Memory B cell (primary cell): ENCODE measurements around the gene SYT2.

Experiments
- ATAC-seq: fragments of 150-1000 bp; cut with Tn5 transposase; 2 replicates; pipeline ENCODE4 v1.10.0; 2021; ENCODE audit warnings: low read depth, mild to moderate bottlenecking, moderate library complexity
- DNase-seq, 2 donors: peaks; one replicate each; pipeline ENCODE4 v3.0.0; 2022; ENCODE audit warnings: low spot score in 2 of 2
- H3K27ac Mint-ChIP-seq: one replicate; pipeline ENCODE4 v1.8.0; 2022; ENCODE audit warnings: mild to moderate bottlenecking, moderate library complexity, mixed read lengths
- H3K27me3 Mint-ChIP-seq: one replicate; pipeline ENCODE4 v1.8.0; 2022; ENCODE audit warnings: mixed read lengths
- H3K36me3 Mint-ChIP-seq: one replicate; pipeline ENCODE4 v1.8.0; 2022; ENCODE audit warnings: mild to moderate bottlenecking, mixed read lengths
- H3K4me1 Mint-ChIP-seq: one replicate; pipeline ENCODE4 v1.8.0; 2022; ENCODE audit warnings: mixed read lengths
- H3K4me3 Mint-ChIP-seq: one replicate; pipeline ENCODE4 v1.8.0; 2022; ENCODE audit warnings: mild to moderate bottlenecking, moderate library complexity, mixed read lengths
- H3K9me3 Mint-ChIP-seq: one replicate; pipeline ENCODE4 v1.8.0; 2022; ENCODE audit warnings: mixed read lengths

Gene SYT2

GRCh38 chr1:202605515-202605914, 104.7 kb downstream of the SYT2 start:
- H3K4me3 Mint-ChIP-seq: no peak overlapping the region
- H3K9me3 Mint-ChIP-seq: no peaks in the 10 kb centered on the region
- DNase-seq (no peak), ATAC-seq (no peak)
- H3K36me3 Mint-ChIP-seq: peaks cover 7% of the 10 kb centered on the region
- peaks cover 2% of the 10 kb centered on the region for H3K4me1 Mint-ChIP-seq
- no peak overlapping the region for H3K27ac Mint-ChIP-seq
- H3K27me3 Mint-ChIP-seq: no peaks in the 10 kb centered on the region

GRCh38 chr1:202603435-202603834, 106.8 kb downstream of the SYT2 start:
- no peaks in the 10 kb centered on the region for H3K9me3 Mint-ChIP-seq
- no peaks in the 10 kb centered on the region for H3K27me3 Mint-ChIP-seq
- H3K27ac Mint-ChIP-seq: no peak overlapping the region
- DNase-seq (no peak), ATAC-seq (no peak)
- no peak overlapping the region for H3K4me3 Mint-ChIP-seq
- H3K4me1 Mint-ChIP-seq: peaks cover 2% of the 10 kb centered on the region
- peaks cover 7% of the 10 kb centered on the region for H3K36me3 Mint-ChIP-seq

GRCh38 chr1:202600432-202601041, 109.7 kb downstream of the SYT2 start:
- no peaks in the 10 kb centered on the region for H3K27me3 Mint-ChIP-seq
- DNase-seq (no peak), ATAC-seq (no peak)
- peaks cover 3% of the 10 kb centered on the region for H3K36me3 Mint-ChIP-seq
- peaks cover 15% of the 10 kb centered on the region for H3K4me1 Mint-ChIP-seq
- no peaks in the 10 kb centered on the region for H3K9me3 Mint-ChIP-seq
- no peak overlapping the region for H3K27ac Mint-ChIP-seq
- no peak overlapping the region for H3K4me3 Mint-ChIP-seq

GRCh38 chr1:202599669-202600431, 110.4 kb downstream of the SYT2 start:
- peak; percentile 74 for ATAC-seq
- Mint-ChIP-seq H3K9me3 (no peaks in the 10 kb centered on the region), H3K4me3 (no peak overlapping the region), H3K27me3 (no peaks in the 10 kb centered on the region), H3K27ac (no peak overlapping the region), H3K4me1 (peaks cover 15% of the 10 kb centered on the region), H3K36me3 (peaks cover 3% of the 10 kb centered on the region)
- DNase-seq: peak in 1 of 2 donors; percentile 18

GRCh38 chr1:202597090-202597761, 113.0 kb downstream of the SYT2 start:
- ATAC-seq (no peak), DNase-seq (no peak)
- Mint-ChIP-seq H3K9me3 (no peaks in the 10 kb centered on the region), H3K36me3 (peaks cover 1% of the 10 kb centered on the region), H3K27ac (no peak overlapping the region), H3K4me3 (no peak overlapping the region), H3K4me1 (peaks cover 13% of the 10 kb centered on the region), H3K27me3 (no peaks in the 10 kb centered on the region)

GRCh38 chr1:202596638-202597037, 113.6 kb downstream of the SYT2 start:
- H3K9me3 Mint-ChIP-seq: no peaks in the 10 kb centered on the region
- H3K4me3 Mint-ChIP-seq: no peak overlapping the region
- peaks cover 13% of the 10 kb centered on the region for H3K4me1 Mint-ChIP-seq
- H3K27me3 Mint-ChIP-seq: no peaks in the 10 kb centered on the region
- DNase-seq (no peak), ATAC-seq (no peak)
- H3K27ac Mint-ChIP-seq: no peak overlapping the region
- H3K36me3 Mint-ChIP-seq: peaks cover 3% of the 10 kb centered on the region

GRCh38 chr1:202593845-202594244, 116.4 kb downstream of the SYT2 start:
- no peak overlapping the region for H3K4me3 Mint-ChIP-seq
- no peaks in the 10 kb centered on the region for H3K27me3 Mint-ChIP-seq
- no peak for ATAC-seq
- H3K9me3 Mint-ChIP-seq: no peaks in the 10 kb centered on the region
- peaks cover 13% of the 10 kb centered on the region for H3K4me1 Mint-ChIP-seq
- no peak overlapping the region for H3K27ac Mint-ChIP-seq
- no peak for DNase-seq
- peaks cover 5% of the 10 kb centered on the region for H3K36me3 Mint-ChIP-seq

- Mint-ChIP-seq H3K27ac (no peak overlapping the region), H3K36me3 (peaks cover 5% of the 10 kb centered on the region), H3K4me1 (peaks cover 9% of the 10 kb centered on the region), H3K4me3 (no peak overlapping the region), H3K9me3 (no peaks in the 10 kb centered on the region), H3K27me3 (no peaks in the 10 kb centered on the region)
- ATAC-seq (no peak), DNase-seq (no peak)
Observed at GRCh38 chr1:202592146-202592545, 118.1 kb downstream of the SYT2 start.

- Mint-ChIP-seq H3K9me3 (no peaks in the 10 kb centered on the region), H3K27ac (no peak overlapping the region), H3K36me3 (peaks cover 3% of the 10 kb centered on the region), H3K4me3 (no peak overlapping the region), H3K27me3 (no peaks in the 10 kb centered on the region), H3K4me1 (peaks cover 5% of the 10 kb centered on the region)
- DNase-seq (no peak), ATAC-seq (no peak)
Observed at GRCh38 chr1:202591515-202591914, 118.7 kb downstream of the SYT2 start.

- no peaks in the 10 kb centered on the region for H3K9me3 Mint-ChIP-seq
- no peak for DNase-seq
- no peak overlapping the region for H3K27ac Mint-ChIP-seq
- H3K4me1 Mint-ChIP-seq: peaks cover 5% of the 10 kb centered on the region
- no peaks in the 10 kb centered on the region for H3K27me3 Mint-ChIP-seq
- H3K36me3 Mint-ChIP-seq: peaks cover 3% of the 10 kb centered on the region
- no peak for ATAC-seq
- no peak overlapping the region for H3K4me3 Mint-ChIP-seq
Observed at GRCh38 chr1:202590975-202591411, 119.3 kb downstream of the SYT2 start.

- H3K9me3 Mint-ChIP-seq: no peaks in the 10 kb centered on the region
- DNase-seq (no peak), ATAC-seq (no peak)
- H3K4me1 Mint-ChIP-seq: peaks cover 8% of the 10 kb centered on the region
- peaks cover 3% of the 10 kb centered on the region for H3K36me3 Mint-ChIP-seq
- H3K4me3 Mint-ChIP-seq: no peak overlapping the region
- H3K27me3 Mint-ChIP-seq: no peaks in the 10 kb centered on the region
- no peak overlapping the region for H3K27ac Mint-ChIP-seq
Observed at GRCh38 chr1:202590126-202590525, 120.1 kb downstream of the SYT2 start.

GRCh38 chr1:202589190-202589930, 120.9 kb downstream of the SYT2 start:
- ATAC-seq: no peak
- Mint-ChIP-seq H3K36me3 (peaks cover 3% of the 10 kb centered on the region), H3K4me3 (no peak overlapping the region), H3K4me1 (peaks cover 8% of the 10 kb centered on the region), H3K9me3 (no peaks in the 10 kb centered on the region), H3K27ac (no peak overlapping the region), H3K27me3 (no peaks in the 10 kb centered on the region)
- no peak for DNase-seq

GRCh38 chr1:202588503-202589189, 121.6 kb downstream of the SYT2 start:
- Mint-ChIP-seq H3K27ac (no peak overlapping the region), H3K27me3 (no peaks in the 10 kb centered on the region), H3K36me3 (peaks cover 3% of the 10 kb centered on the region), H3K4me1 (peaks cover 8% of the 10 kb centered on the region), H3K4me3 (no peak overlapping the region), H3K9me3 (no peaks in the 10 kb centered on the region)
- ATAC-seq (no peak), DNase-seq (no peak)
